Measurements from ENCODE around the gene SSBP4.

DNA sequence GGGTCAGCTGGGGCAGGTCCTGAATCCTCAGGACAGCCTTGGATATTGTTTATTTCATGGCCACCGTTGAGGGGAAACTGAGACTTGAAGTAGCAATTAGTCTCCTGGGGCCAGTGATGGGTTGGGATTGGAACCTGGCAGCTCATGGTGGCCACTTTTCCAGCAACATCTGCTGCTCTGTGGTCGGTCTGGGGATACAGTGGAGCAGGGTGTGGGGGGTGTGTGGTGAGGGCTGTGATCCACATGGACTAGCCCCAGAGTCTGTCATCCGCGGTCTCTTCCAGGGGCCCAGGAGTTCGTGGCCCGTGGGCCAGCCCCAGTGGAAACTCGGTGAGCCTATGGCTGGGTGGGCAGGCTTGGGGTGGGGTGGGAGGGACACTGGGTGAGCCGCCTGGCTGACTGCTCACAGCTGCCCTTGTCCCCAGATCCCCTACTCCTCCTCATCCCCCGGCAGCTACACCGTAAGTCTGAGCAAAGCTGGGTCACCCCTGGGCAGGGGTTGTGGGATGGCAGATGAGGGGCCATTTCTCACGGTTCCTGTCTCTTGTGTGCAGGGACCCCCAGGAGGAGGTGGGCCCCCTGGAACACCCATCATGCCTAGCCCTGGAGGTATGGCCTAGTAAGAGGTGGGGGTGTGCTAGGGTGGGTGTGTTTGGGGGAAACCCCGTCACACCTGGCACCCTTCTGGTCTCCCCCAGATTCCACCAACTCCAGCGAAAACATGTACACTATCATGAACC is 13.2 kb downstream of the SSBP4 start:
- TF ChIP-seq NR3C1 (IDR thresholded peaks at IDR 0.05) (no peak), MAFK (IDR thresholded peaks at IDR 0.05; ENCODE audit: partially characterized antibody) (no peak), PHF8 (IDR thresholded peaks at IDR 0.05; ENCODE audit: borderline replicate concordance, low read depth) (no peak), RAD21 (conservative IDR thresholded peaks at IDR 0.05 in 1 of 2, IDR thresholded peaks at IDR 0.05 in 1 of 2) (no peak), HOXB13 (CRISPR knock-in tag; IDR thresholded peaks at IDR 0.05; ENCODE audit: low read depth) (no peak), TP53 (CRISPR knock-in tag; IDR thresholded peaks at IDR 0.05) (no peak)
- TF ChIP-seq, protein P1, sequence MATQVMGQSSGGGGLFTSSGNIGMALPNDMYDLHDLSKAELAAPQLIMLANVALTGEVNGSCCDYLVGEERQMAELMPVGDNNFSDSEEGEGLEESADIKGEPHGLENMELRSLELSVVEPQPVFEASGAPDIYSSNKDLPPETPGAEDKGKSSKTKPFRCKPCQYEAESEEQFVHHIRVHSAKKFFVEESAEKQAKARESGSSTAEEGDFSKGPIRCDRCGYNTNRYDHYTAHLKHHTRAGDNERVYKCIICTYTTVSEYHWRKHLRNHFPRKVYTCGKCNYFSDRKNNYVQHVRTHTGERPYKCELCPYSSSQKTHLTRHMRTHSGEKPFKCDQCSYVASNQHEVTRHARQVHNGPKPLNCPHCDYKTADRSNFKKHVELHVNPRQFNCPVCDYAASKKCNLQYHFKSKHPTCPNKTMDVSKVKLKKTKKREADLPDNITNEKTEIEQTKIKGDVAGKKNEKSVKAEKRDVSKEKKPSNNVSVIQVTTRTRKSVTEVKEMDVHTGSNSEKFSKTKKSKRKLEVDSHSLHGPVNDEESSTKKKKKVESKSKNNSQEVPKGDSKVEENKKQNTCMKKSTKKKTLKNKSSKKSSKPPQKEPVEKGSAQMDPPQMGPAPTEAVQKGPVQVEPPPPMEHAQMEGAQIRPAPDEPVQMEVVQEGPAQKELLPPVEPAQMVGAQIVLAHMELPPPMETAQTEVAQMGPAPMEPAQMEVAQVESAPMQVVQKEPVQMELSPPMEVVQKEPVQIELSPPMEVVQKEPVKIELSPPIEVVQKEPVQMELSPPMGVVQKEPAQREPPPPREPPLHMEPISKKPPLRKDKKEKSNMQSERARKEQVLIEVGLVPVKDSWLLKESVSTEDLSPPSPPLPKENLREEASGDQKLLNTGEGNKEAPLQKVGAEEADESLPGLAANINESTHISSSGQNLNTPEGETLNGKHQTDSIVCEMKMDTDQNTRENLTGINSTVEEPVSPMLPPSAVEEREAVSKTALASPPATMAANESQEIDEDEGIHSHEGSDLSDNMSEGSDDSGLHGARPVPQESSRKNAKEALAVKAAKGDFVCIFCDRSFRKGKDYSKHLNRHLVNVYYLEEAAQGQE (IDR thresholded peaks at IDR 0.05), result no peak
